ENCODE results near the gene HDAC8.

DNA sequence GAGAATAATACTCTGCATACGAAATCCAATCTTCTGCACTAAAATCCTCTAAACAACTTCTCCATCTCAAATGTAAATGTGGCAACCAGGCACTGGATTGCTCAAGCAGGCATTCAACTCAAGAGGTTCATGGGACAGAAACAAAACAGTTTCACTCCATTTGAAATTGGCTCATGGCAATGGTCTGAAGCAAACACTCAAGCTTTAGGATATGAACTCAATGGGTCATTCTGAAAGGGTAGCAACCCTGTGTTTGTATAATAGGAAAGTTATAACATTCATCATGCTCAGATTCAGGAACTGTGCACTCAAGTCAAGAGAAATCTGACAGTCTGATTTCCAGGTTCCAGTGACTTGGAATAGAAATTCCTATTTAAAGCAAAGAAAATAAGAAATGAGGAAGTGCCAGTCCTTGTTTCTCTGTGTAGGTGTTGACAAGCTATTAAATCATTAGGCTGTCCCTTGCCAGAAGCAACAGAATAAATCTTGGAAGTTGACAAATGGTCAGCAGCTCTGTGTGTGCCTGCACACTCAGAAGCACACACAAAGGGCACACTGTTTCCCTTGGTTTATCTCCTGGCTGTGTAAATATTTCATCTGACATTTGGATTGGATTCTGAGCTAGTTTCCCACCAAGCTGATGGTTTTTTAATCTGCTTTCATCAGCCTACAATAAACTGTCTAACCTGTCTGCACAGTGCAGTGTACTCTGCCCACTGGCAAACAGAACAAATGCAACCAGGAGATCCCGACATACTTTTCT, 191.0 kb downstream of the HDAC8 start:
- TF ChIP-seq, protein P1, sequence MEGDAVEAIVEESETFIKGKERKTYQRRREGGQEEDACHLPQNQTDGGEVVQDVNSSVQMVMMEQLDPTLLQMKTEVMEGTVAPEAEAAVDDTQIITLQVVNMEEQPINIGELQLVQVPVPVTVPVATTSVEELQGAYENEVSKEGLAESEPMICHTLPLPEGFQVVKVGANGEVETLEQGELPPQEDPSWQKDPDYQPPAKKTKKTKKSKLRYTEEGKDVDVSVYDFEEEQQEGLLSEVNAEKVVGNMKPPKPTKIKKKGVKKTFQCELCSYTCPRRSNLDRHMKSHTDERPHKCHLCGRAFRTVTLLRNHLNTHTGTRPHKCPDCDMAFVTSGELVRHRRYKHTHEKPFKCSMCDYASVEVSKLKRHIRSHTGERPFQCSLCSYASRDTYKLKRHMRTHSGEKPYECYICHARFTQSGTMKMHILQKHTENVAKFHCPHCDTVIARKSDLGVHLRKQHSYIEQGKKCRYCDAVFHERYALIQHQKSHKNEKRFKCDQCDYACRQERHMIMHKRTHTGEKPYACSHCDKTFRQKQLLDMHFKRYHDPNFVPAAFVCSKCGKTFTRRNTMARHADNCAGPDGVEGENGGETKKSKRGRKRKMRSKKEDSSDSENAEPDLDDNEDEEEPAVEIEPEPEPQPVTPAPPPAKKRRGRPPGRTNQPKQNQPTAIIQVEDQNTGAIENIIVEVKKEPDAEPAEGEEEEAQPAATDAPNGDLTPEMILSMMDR (IDR thresholded peaks at IDR 0.05): no peak
- TF ChIP-seq POLR2AphosphoS5 (IDR thresholded peaks at IDR 0.05) (no peak), POLR2A (IDR thresholded peaks at IDR 0.05; ENCODE audit: low read depth) (no peak), EP300 (IDR thresholded peaks at IDR 0.05) (no peak)
